Panc1 (cell line): ENCODE data around the gene TOP1. TPM values are rescaled to one million over a fixed set of nuclear protein-coding genes. Genes with fewer than 3 reads are reported as not detected.

Source experiments
- ATAC-seq: fragments of 200-7000 bp; cut with Tn5 transposase; 2 replicates; pipeline ENCODE4 v1.9.1; 2020; ENCODE audit warnings: mild to moderate bottlenecking, moderate library complexity
- BruUV-seq: library from RNA; stranded (reverse); fragments of 400-500 nt; replicated peaks from 2 replicates; lab custom pipeline; 2021; lab: Mats Ljungman, UMichigan
- CTCF ChIA-PET: fragments of 300-600 bp; sonication (Branson Sonifier 250); formaldehyde crosslinking; loops from one replicate; lab custom pipeline; 2022; ENCODE audit warnings: antibody characterized with exemption; lab: Charles Lee
- POLR2A ChIA-PET: fragments of 300-600 bp; sonication (Branson Sonifier 250); formaldehyde crosslinking; loops from one replicate; lab custom pipeline; 2022; ENCODE audit warnings: antibody characterized with exemption; lab: Charles Lee
- DNase-seq: peaks from one replicate; pipeline ENCODE4 v3.0.0-alpha.2; 2010; ENCODE audit warnings: low read depth, low spot score
- H3K27ac ChIP-seq: 2 replicates; pipeline ENCODE4 v1.5.1; 2011; ENCODE audit warnings: mild to moderate bottlenecking, low read length, inconsistent platforms
- H3K27me3 ChIP-seq: fragments of 200-500 bp; sonication (Bioruptor generic); 2 replicates; pipeline ENCODE4 v1.6.0; 2014; ENCODE audit warnings: low read length, inconsistent platforms; ENCODE audit not compliant: control insufficient read depth, insufficient read depth
- H3K36me3 ChIP-seq: fragments of 200-500 bp; sonication (Bioruptor generic); 2 replicates; pipeline ENCODE4 v1.5.1; 2014; ENCODE audit warnings: inconsistent platforms, mild to moderate bottlenecking, low read length, moderate library complexity; ENCODE audit not compliant: control insufficient read depth, insufficient read depth
- H3K4me1 ChIP-seq: 2 replicates; pipeline ENCODE4 v1.5.1; 2011; ENCODE audit warnings: inconsistent platforms, mild to moderate bottlenecking, low read length, moderate library complexity; ENCODE audit not compliant: control insufficient read depth, insufficient read depth
- H3K4me3 ChIP-seq, 2 experiments: 2 replicates each; pipeline ENCODE4 v1.5.1; 2011 to 2012; ENCODE audit warnings: low read depth in 2 of 2, low read length in 2 of 2, mild to moderate bottlenecking in 2 of 2, inconsistent platforms in 1 of 2, moderate library complexity in 1 of 2
- H3K9me3 ChIP-seq: fragments of 200-500 bp; sonication (Bioruptor generic); 2 replicates; pipeline ENCODE4 v1.5.1; 2014; ENCODE audit warnings: low read depth, mild to moderate bottlenecking, inconsistent platforms, low read length, moderate library complexity; ENCODE audit not compliant: control insufficient read depth, insufficient read depth
- CTCF ChIP-seq: fragments of 450-650 bp; IDR thresholded peaks from 2 replicates; pipeline ENCODE4 v1.5.1; 2017; ENCODE audit warnings: mild to moderate bottlenecking
- POLR2AphosphoS5 ChIP-seq: IDR thresholded peaks from 2 replicates; pipeline ENCODE4 v1.6.1; 2012; ENCODE audit warnings: mild to moderate bottlenecking, low read depth, low read length, moderate library complexity
- REST ChIP-seq, 2 experiments: IDR thresholded peaks; 2 replicates each; pipeline ENCODE4 v1.6.1; 2011 to 2012; ENCODE audit warnings: low read depth in 2 of 2, control low read depth in 1 of 2, low read length in 1 of 2, mild to moderate bottlenecking in 1 of 2, moderate library complexity in 1 of 2; ENCODE audit not compliant: insufficient read depth in 1 of 2
- SIN3A ChIP-seq: IDR thresholded peaks from 2 replicates; pipeline ENCODE4 v1.6.1; 2012; ENCODE audit warnings: low read depth, mild to moderate bottlenecking, low read length, moderate library complexity, borderline replicate concordance; ENCODE audit not compliant: insufficient read depth
- TCF7L2 ChIP-seq: IDR thresholded peaks from 2 replicates; pipeline ENCODE4 v1.6.1; 2011; ENCODE audit warnings: mild to moderate bottlenecking, low read depth, low read length, inconsistent platforms
- in situ Hi-C: cut with HindIII; loops from 2 replicates; pipeline ENCODE4 v1.10.0; 2016; ENCODE audit warnings: low sequenced_read_pairs, low pct_unique_long_range_greater_than_20kb
- intact Hi-C: fragments of 100-400 bp; cut with micrococcal nuclease; formaldehyde crosslinking; loops from one replicate; pipeline ENCODE4 v1.10.0; 2022; ENCODE audit not compliant: unreplicated experiment
- total RNA-seq: library from RNA; stranded (reverse); gene quantifications from one replicate; pipeline ENCODE4 v1.2.1, GENCODE V29; 2021; ENCODE audit not compliant: unreplicated experiment

The TOP1 gene
- total RNA-seq, 1 experiment from 2014 or later, result 65.2 TPM

- no peaks in the 10 kb centered on the region for H3K9me3 ChIP-seq
- in situ Hi-C loops (no loop called here), intact Hi-C loops (no loop called here)
- no peak for DNase-seq
- H3K4me1 ChIP-seq, result peaks cover 41% of the 10 kb centered on the region
- CTCF ChIA-PET, result interaction anchor here (1.5 kb wide), 1 partner anchor 43 kb away, joined by 3 read pairs; no protein-coding TSS in a partner anchor
- no peak overlapping the region for H3K27ac ChIP-seq
- peaks cover 8% of the 10 kb centered on the region for H3K36me3 ChIP-seq
- BruUV-seq, result no TSS peak
- H3K27me3 ChIP-seq, result no peaks in the 10 kb centered on the region
- no peak for ATAC-seq
- no peak for TF ChIP-seq CTCF
- TF ChIP-seq REST (IDR thresholded peaks at IDR 0.05; ENCODE audit: insufficient read depth in 1 of 2, low read depth in 2 of 2, low read length in 1 of 2), result no peak
- TF ChIP-seq POLR2AphosphoS5, result no peak
- no peak for TF ChIP-seq TCF7L2
- TF ChIP-seq SIN3A, result no peak
- POLR2A ChIA-PET, result interaction anchor here (0.6 kb wide), 1 partner anchor 325 kb away, joined by 8 read pairs; no protein-coding TSS in a partner anchor
- no peak overlapping the region for H3K4me3 ChIP-seq
These were observed 5.6 kb downstream of the TOP1 start for GRCh38 chr20:41034239-41034638.

- no TSS peak for BruUV-seq
- H3K4me1 ChIP-seq, result peaks cover 41% of the 10 kb centered on the region
- H3K36me3 ChIP-seq, result peaks cover under 1% of the 10 kb centered on the region
- H3K27ac ChIP-seq, result no peak overlapping the region
- in situ Hi-C loops (no loop called here), intact Hi-C loops (no loop called here)
- CTCF ChIA-PET, result no interaction called here
- POLR2A ChIA-PET, result no interaction called here
- ATAC-seq (no peak), DNase-seq (no peak)
- no peak for TF ChIP-seq TCF7L2
- no peak for TF ChIP-seq REST (IDR thresholded peaks at IDR 0.05; ENCODE audit: insufficient read depth in 1 of 2, low read depth in 2 of 2, low read length in 1 of 2)
- no peak for TF ChIP-seq POLR2AphosphoS5
- TF ChIP-seq CTCF, result no peak
- no peak for TF ChIP-seq SIN3A
- H3K27me3 ChIP-seq, result no peaks in the 10 kb centered on the region
- H3K9me3 ChIP-seq, result no peaks in the 10 kb centered on the region
- H3K4me3 ChIP-seq, result no peak overlapping the region
These were observed 6.6 kb downstream of the TOP1 start for GRCh38 chr20:41035207-41035606.
